Frontal cortex (tissue), 4 donors: ENCODE results near the gene PET100. TPM values are rescaled to one million over a fixed set of nuclear protein-coding genes. Genes with fewer than 3 reads are reported as not detected.

Source experiments
- DNase-seq, 2 donors: peaks; one replicate each; pipeline ENCODE4 v3.0.0; 2012; ENCODE audit warnings: low spot score in 2 of 2
- FAIRE-seq: peaks from 2 replicates; lab custom pipeline; 2012; peaks lifted over from hg19 to GRCh38; lab: Jason Lieb, UNC
- total RNA-seq: library from RNA; depleted of rRNA; stranded (reverse); fragments of >200 nt; gene quantifications from one replicate; pipeline ENCODE4 v1.2.3, GENCODE V29; 2014
- donor health status: control.
- donor health status: control.
- donor health status: control.

Gene PET100
- total RNA-seq, 1 donor from 2014 or later: 29.3 TPM

GRCh38 chr19:7645656-7646425 is 16.2 kb downstream of the PET100 start:
- FAIRE-seq (no peak), DNase-seq (no peak)

GRCh38 chr19:7646426-7646700 is 16.8 kb downstream of the PET100 start:
- DNase-seq (no peak), FAIRE-seq (no peak)

- FAIRE-seq: no peak
- no peak for DNase-seq
These were observed 17.6 kb downstream of the PET100 start for GRCh38 chr19:7647156-7647555.

DNA sequence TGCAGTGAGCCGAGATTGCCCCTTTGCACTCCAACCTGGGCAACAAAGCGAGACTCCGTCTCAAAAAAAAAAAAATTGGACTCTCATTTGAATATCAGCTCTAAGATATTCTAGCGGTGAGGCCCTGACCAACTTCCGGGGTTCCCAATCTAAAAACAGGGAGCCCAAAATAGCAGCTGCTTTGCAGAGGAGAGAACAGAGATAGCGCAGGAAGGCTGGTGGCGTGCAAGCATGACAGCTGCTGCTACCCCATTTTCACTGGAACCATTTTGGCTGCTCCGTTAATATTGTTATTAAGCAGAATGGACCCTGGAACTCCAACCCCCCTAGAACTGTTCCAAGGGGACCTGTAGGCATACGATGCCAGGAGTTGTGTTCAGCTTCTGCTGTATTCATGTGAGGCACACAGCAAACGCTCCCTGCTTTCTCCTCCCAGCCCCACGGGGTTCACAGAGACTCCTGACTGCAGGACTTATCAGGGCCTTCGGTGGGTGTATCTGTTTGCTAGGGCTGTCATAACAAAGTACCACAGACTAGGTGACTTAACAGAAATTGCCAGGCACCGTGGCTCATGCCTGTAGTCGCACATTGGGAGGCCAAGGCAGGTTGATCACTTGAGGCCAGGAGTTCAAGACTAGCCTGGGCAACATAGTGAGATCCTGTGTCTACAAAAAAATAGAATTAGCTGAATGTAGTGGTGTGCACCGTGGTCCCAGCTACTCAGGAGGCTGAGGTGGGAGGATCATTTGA is 18.8 kb downstream of the PET100 start:
- no peak for FAIRE-seq
- DNase-seq: no peak

DNA sequence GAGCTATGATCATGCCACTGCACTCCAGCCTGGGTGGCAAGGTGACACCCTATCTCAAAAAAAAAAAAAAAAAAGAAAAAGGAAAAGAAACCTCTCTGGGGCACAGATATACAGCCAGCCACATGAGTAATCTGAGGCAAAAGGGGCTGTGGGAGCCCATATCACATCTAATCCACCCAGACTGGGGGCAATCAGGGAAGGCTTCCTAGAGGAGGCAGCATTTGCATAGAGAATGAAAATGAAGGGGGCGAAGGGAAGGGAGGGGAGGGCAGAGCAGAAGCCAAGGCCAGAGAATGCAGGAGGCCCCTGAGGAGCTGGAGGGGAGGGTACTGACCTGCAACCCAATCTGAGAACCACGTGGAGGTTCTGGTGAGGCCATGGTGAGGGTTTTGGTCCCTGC is 20.6 kb downstream of the PET100 start:
- DNase-seq (no peak), FAIRE-seq (no peak)

DNA sequence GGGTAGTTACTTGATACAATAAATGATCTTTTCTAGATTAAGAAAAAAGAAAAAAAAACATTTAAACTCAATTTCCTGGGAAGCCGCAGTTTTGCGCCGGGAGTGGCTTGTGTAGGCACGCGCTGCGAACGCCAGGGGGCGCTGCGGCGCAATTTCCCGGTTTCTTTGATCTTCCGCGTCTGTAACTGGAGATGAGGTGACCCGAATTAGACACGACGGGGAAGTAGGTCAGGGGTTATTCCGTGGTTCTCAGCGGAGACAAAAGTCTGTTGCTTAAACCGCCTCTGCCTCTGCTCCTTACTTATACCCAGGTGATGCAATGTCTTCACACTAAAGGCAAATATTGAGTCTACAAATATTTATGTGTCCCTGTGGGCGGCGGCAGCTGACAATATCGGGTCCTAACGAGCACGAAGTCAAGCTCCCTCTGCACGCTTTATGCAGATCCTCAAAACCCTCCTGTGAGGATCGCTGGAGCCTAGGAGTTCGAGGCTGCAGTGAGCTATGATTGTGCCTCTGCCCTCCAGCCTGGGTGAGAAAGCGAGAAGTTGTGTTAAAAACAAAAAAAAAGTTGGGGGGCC is 22.6 kb downstream of the PET100 start:
- FAIRE-seq (no peak), DNase-seq (peak; percentile 73 to 88)

DNA sequence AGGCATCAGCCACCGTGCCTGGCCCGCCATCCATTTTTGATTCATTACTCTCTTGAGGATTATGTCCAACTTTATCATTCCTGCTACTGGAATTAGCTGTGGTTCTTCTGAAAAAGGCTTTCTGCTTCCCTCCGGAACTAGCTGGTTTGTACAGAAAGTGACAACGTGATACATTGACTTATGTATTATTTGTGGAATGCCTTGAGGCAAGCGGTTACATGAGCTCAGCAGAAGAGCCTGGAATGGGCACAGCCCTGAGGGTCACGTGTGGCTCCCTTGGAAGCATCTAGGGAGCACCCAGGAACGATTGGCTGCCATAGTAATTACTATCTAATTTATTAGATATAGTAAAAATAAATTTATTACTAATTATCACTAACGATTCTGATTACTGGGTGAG is 24.8 kb downstream of the PET100 start:
- no peak for FAIRE-seq
- DNase-seq: no peak

- DNase-seq (no peak), FAIRE-seq (no peak)
These were observed 26.0 kb downstream of the PET100 start for GRCh38 chr19:7655581-7655980.

DNA sequence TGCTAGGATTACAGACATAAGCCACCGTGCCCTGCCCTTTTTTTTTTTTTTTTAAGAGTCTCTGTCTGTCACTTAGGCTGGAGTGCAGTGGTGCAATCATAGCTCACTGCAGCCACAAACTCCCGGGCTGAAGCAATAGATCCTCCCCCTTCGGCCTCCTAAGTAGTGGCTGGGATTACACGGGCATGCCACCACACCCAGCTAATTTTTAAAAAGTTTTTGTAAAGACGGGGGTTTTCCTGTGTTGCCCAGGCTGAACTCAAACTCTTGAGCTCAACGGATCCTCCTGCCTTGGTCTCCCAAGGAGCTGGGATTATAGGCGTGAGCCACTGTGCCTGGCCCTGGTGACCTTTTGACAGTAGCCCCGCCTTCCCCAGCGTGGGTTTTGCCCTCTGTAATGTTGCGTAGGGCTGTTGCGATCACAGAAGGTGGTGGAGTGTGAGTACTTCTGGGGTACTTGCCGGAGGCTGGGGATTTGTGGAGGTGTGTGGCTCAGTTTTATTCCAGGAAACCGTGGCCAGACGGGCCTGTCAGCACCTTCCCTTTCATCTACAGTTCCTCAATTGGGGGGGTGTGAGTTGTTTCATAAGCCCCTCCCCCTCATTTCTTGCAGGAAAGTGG is 27.6 kb downstream of the PET100 start:
- DNase-seq (no peak), FAIRE-seq (no peak)

- DNase-seq (no peak), FAIRE-seq (no peak)
These were observed 28.7 kb downstream of the PET100 start for GRCh38 chr19:7658219-7658686.

DNA sequence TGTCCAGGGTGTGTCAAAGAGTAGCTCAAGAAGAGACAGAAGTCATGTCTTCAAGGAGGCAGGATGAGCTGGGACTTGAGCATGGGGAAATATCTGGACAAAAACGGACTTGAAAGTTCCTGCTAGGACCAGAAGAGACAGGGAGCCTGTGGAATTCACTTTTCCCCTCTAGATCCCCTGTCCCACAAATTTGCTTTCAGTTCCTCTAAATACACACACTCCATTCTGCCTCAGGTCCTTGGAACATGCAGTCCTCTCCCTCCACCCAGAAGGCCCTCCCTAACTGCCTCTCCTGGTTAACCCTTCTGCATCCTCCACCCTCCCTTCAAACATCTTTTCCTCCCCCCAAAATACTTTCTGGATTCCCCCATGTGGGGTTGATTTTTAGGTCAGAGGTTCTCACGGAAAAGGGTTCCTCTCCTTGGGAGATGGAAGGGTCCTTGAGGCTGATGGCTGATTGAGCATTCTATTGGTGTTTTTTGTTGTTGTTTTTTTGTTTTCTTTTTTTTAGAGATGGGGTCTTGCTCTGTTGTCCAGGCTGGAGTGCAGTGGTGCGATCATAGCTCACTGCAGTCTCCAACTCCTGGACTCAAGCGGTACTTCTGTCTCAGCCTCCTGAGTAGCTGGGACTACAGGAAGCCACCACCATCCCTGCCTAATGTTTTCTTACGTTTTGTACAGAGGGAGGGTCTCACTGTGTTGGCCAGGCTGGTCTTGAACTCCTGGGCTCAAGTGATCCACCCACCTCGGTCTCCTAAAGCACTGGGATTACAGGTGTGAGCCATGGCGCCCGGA is 32.3 kb downstream of the PET100 start:
- DNase-seq (no peak), FAIRE-seq (no peak)

GRCh38 chr19:7662657-7663056 is 33.1 kb downstream of the PET100 start:
- FAIRE-seq (no peak), DNase-seq (no peak)

DNA sequence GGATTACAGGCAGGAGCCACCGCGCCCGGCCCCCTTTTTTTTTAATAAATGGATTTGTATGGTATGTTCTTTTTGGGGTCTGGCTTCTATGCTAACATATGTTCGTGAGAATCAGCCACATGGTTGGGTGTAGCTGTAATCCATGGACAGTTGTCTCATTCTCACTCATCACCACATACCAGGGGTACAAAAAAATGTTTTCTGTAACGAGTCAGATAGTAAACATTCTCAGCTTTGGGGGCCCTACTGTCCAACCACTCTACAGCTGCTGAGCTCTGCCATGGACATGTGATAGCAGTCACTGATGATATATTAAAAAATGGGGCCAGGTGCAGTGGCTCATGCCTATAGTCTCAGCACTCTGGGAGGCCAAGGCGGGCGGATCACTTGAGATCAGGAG is 34.1 kb downstream of the PET100 start:
- FAIRE-seq (no peak), DNase-seq (no peak)

DNA sequence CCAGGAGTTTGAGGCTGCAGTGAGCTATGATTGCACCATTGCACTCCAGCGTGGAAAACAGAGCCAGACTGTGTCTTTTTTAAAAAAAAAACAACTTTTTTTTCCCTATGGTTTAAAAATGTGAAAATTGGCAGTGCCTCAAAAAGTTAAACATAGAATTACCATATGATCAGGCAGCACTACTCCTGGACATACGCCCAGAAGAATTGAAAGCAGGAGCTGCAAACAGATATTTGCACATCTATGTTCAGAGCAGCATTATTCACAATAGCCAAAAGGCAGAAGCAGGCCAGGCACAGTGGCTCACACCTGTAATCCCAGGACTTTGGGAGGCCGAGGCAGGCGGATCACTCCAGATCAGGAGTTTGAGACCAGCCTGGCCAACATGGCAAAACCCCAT is 35.5 kb downstream of the PET100 start:
- FAIRE-seq: no peak
- no peak for DNase-seq

GRCh38 chr19:7668842-7669241 is 39.2 kb downstream of the PET100 start, which contains the start of gene RETN:
RETN (plus strand) TSS chr19:7669049; CDS start chr19:7669327, 278 bp downstream.
- no peak for FAIRE-seq
- no peak for DNase-seq

DNA sequence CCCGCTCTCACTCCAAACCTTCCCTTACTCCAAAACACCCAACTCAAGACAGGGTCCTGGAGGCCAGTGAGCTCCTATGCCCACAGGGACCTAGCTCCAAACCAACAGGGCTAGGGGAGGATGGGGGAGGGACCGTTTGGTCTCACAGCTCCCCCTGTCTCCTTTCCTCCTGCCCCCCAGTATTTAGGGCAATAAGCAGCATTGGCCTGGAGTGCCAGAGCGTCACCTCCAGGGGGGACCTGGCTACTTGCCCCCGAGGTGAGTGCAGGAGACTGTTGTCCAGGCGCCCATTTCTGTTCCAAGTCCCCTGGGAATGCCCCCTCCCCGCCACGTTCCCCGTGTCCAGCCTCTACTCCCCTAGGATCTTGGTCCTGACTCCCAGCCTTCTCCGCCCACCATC is 40.0 kb downstream of the PET100 start:
- DNase-seq (no peak), FAIRE-seq (no peak)

DNA sequence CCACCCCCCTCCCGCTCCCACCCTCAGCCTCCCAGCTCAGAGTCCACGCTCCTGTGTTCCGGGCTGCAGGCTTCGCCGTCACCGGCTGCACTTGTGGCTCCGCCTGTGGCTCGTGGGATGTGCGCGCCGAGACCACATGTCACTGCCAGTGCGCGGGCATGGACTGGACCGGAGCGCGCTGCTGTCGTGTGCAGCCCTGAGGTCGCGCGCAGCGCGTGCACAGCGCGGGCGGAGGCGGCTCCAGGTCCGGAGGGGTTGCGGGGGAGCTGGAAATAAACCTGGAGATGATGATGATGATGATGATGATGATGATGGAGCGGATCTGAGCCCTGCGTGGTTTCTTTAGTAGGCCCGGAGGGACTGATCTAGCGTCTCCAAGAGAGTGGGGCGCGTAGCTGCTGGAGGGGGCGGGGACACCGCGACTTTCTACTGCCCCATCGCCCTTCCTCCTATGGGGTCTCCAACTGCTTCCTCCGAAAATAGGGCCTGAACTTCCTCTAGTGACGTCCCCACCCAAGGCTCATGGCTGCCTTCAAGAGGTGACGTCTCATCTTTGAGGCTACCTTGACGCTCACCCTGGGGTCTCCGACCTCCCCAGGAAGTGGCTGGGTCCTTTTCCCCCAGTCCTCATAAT is 40.7 kb downstream of the PET100 start:
- DNase-seq: peak in 1 of 2 donors; percentile 73
- FAIRE-seq: no peak

DNA sequence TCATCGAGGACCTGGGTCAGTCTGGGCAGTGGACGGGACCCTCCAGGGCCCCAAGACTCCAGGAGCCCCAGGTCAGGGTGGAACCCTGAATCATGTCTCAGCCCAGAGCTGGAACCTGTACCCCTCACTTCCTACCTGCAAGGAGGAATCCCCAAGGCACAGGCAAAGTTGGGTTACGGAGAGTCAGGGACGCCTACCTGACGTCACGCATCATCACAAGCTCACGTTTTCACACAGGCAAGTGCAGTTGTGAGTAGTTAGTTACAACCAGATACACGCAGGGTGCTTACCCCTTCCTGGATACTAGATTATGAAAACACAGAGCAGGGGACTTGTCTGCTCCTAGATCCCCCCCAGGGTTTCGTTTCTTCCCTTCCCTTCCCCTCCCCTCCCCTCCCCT is 41.2 kb downstream of the PET100 start:
- no peak for DNase-seq

GRCh38 chr19:7672522-7672921 is 42.9 kb downstream of the PET100 start:
- DNase-seq (no peak), FAIRE-seq (no peak)

More for the DNA sequence above, 41.2 kb downstream of the PET100 start:
- FAIRE-seq: no peak
